Fibroblast of lung (primary cell): ENCODE data around the gene EXO1.

Experiments
- EZH2 ChIP-seq: IDR thresholded peaks from 2 replicates; pipeline ENCODE4 v1.5.1; 2012; ENCODE audit warnings: low read length, control low read depth, mild to moderate bottlenecking; ENCODE audit errors: missing control alignments
- TF ChIP-seq, protein P1 (sequence below), 2 donors: IDR thresholded peaks in 1 of 2; conservative IDR thresholded peaks in 1 of 2; 1 replicate in 1 of 2; 2 replicates in 1 of 2; pipeline ENCODE4 v1.5.1; 2011 to 2012; ENCODE audit warnings: low read length in 2 of 2, control low read depth in 1 of 2, inconsistent platforms in 1 of 2, low read depth in 1 of 2, mild to moderate bottlenecking in 1 of 2

DNA sequence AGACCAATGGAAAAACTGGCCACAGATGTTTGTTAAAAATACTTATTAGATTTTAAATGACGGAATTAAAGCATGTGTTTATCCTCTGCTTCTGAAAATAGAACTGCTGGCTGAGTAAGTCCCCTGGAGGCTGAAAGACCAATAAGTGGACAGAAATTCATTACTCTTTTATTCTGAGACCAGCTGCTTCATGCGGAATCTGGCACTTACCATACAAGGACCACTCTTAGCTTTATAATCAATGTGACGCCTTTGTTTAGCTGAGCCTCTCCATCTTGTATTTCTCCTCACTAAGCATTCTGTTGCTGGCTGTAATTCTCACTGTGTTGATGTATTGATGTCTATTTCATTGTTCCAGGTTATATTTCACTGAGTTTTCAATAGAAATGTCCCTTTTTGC, 6.3 kb upstream of the EXO1 start:
- TF ChIP-seq EZH2: no peak
- TF ChIP-seq, protein P1, sequence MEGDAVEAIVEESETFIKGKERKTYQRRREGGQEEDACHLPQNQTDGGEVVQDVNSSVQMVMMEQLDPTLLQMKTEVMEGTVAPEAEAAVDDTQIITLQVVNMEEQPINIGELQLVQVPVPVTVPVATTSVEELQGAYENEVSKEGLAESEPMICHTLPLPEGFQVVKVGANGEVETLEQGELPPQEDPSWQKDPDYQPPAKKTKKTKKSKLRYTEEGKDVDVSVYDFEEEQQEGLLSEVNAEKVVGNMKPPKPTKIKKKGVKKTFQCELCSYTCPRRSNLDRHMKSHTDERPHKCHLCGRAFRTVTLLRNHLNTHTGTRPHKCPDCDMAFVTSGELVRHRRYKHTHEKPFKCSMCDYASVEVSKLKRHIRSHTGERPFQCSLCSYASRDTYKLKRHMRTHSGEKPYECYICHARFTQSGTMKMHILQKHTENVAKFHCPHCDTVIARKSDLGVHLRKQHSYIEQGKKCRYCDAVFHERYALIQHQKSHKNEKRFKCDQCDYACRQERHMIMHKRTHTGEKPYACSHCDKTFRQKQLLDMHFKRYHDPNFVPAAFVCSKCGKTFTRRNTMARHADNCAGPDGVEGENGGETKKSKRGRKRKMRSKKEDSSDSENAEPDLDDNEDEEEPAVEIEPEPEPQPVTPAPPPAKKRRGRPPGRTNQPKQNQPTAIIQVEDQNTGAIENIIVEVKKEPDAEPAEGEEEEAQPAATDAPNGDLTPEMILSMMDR (conservative IDR thresholded peaks at IDR 0.05 in 1 of 2, IDR thresholded peaks at IDR 0.05 in 1 of 2; ENCODE audit: low read depth in 1 of 2, low read length in 2 of 2): no peak
